Gastroesophageal sphincter (tissue), 4 donors: Measurements from ENCODE around the gene UMODL1. TPM values are rescaled to one million over a fixed set of nuclear protein-coding genes. Genes with fewer than 3 reads are reported as not detected.

Experiments used
- ATAC-seq: fragments of 150-250 bp; one replicate; pipeline ENCODE4 v1.9.1; 2016; ENCODE audit warnings: mild to moderate bottlenecking, moderate library complexity
- H3K27ac ChIP-seq, 4 donors: fragments of 200-600 bp; sonication (generic) in 3 of 4; 1 replicate in 3 of 4; 2 replicates in 1 of 4; pipeline ENCODE4 v1.5.1; 2016 to 2019
- H3K27me3 ChIP-seq: fragments of 200-600 bp; sonication (generic); one replicate; pipeline ENCODE4 v1.5.1; 2019
- H3K36me3 ChIP-seq, 2 donors: fragments of 200-600 bp; sonication (generic); one replicate each; pipeline ENCODE4 v1.5.1; 2019; ENCODE audit warnings: control low read depth in 1 of 2
- H3K4me1 ChIP-seq, 3 donors: fragments of 200-600 bp; sonication (generic); 1 replicate in 2 of 3; 2 replicates in 1 of 3; pipeline ENCODE4 v1.5.1; 2016 to 2019; ENCODE audit warnings: control low read depth in 2 of 3
- H3K4me3 ChIP-seq, 2 donors: fragments of 200-600 bp; sonication (generic); one replicate each; pipeline ENCODE4 v1.5.1; 2019; ENCODE audit warnings: mild to moderate bottlenecking in 1 of 2, moderate library complexity in 1 of 2
- H3K9me3 ChIP-seq, 3 donors: fragments of 200-600 bp; sonication (generic); one replicate each; pipeline ENCODE4 v1.5.1; 2017 to 2019; ENCODE audit warnings: control low read depth in 2 of 3
- CTCF ChIP-seq, 4 experiments: fragments of 200-600 bp in 2 of 4; fragments of 450-650 bp in 2 of 4; sonication (generic) in 1 of 4; IDR thresholded peaks; one replicate each; pipeline ENCODE4 v1.5.1; 2017 to 2019; ENCODE audit warnings: antibody characterized with exemption in 4 of 4, mild to moderate bottlenecking in 2 of 4, moderate library complexity in 2 of 4
- EP300 ChIP-seq: sonication (generic); formaldehyde crosslinking; IDR thresholded peaks from one replicate; pipeline ENCODE4 v1.6.1; 2017; ENCODE audit warnings: antibody characterized with exemption, mild to moderate bottlenecking
- POLR2A ChIP-seq, 2 donors: fragments of 450-650 bp; IDR thresholded peaks; one replicate each; pipeline ENCODE4 v1.6.1; 2017; ENCODE audit warnings: antibody characterized with exemption in 2 of 2, mild to moderate bottlenecking in 2 of 2, moderate library complexity in 1 of 2
- POLR2AphosphoS5 ChIP-seq: sonication (generic); formaldehyde crosslinking; IDR thresholded peaks from one replicate; pipeline ENCODE4 v1.6.1; 2017; ENCODE audit warnings: antibody characterized with exemption
- WGBS, 2 donors: methylation state at CpG; one replicate each; pipeline ENCODE4 v1.1.5; 2018; ENCODE audit warnings: low coverage in 1 of 2; 5-methylcytosine and 5-hydroxymethylcytosine counted together
- total RNA-seq, 4 donors: library from RNA; depleted of rRNA; stranded (reverse); fragments of >200 nt; gene quantifications; one replicate each; pipeline ENCODE4 v1.1.0, GENCODE V29; 2016

The UMODL1 gene
- total RNA-seq, 4 donors from 2014 or later: not detected

- TF ChIP-seq POLR2A (IDR thresholded peaks at IDR 0.05) (no peak), CTCF (IDR thresholded peaks at IDR 0.05) (no peak), POLR2AphosphoS5 (no peak), EP300 (no peak)
- H3K4me3 ChIP-seq: no peak overlapping the region
- 76 to 86% methylated on average over 9 to 13 of the region's 14 CpGs for WGBS, 2 donors
- H3K36me3 ChIP-seq: no peaks in the 10 kb centered on the region
- H3K9me3 ChIP-seq: no peaks in the 10 kb centered on the region
- H3K27ac ChIP-seq: no peak overlapping the region
- peaks cover 94% of the 10 kb centered on the region for H3K27me3 ChIP-seq
- no peak for ATAC-seq
- no peaks in the 10 kb centered on the region for H3K4me1 ChIP-seq
Observed at GRCh38 chr21:42123219-42123908, 52.2 kb downstream of the UMODL1 start.

- H3K27ac ChIP-seq: no peak overlapping the region
- no peaks in the 10 kb centered on the region for H3K9me3 ChIP-seq
- 100% methylated on average over 1 of the region's 13 CpGs; no CpG with 5 or more reads in 1 of the 2 donors for WGBS, 2 donors
- H3K4me3 ChIP-seq: no peak overlapping the region
- TF ChIP-seq POLR2A (IDR thresholded peaks at IDR 0.05) (no peak), POLR2AphosphoS5 (no peak), CTCF (IDR thresholded peaks at IDR 0.05) (no peak), EP300 (no peak)
- no peaks in the 10 kb centered on the region for H3K36me3 ChIP-seq
- no peak for ATAC-seq
- peaks cover 87% of the 10 kb centered on the region for H3K27me3 ChIP-seq
- H3K4me1 ChIP-seq: no peaks in the 10 kb centered on the region
Observed at GRCh38 chr21:42124081-42124480, 53.0 kb downstream of the UMODL1 start.

- no peak overlapping the region for H3K4me3 ChIP-seq
- H3K27ac ChIP-seq: no peak overlapping the region
- no peaks in the 10 kb centered on the region for H3K36me3 ChIP-seq
- no peak for ATAC-seq
- WGBS, 2 donors: 65% methylated on average over 7 of the region's 19 CpGs; no CpG with 5 or more reads in 1 of the 2 donors
- H3K27me3 ChIP-seq: peaks cover 77% of the 10 kb centered on the region
- H3K4me1 ChIP-seq: no peaks in the 10 kb centered on the region
- H3K9me3 ChIP-seq: no peaks in the 10 kb centered on the region
- no peak for TF ChIP-seq CTCF (IDR thresholded peaks at IDR 0.05)
- no peak for TF ChIP-seq POLR2A (IDR thresholded peaks at IDR 0.05)
- no peak for TF ChIP-seq POLR2AphosphoS5
- TF ChIP-seq EP300: no peak
Observed at GRCh38 chr21:42124826-42125570, 53.9 kb downstream of the UMODL1 start.

- WGBS, 2 donors: 67 to 79% methylated on average over 4 to 11 of the region's 29 CpGs
- no peak for ATAC-seq
- Histone ChIP-seq H3K27me3 (peaks cover 69% of the 10 kb centered on the region), H3K4me3 (no peak overlapping the region), H3K4me1 (no peaks in the 10 kb centered on the region), H3K36me3 (no peaks in the 10 kb centered on the region), H3K27ac (no peak overlapping the region), H3K9me3 (no peaks in the 10 kb centered on the region)
- no peak for TF ChIP-seq EP300
- TF ChIP-seq CTCF (IDR thresholded peaks at IDR 0.05): no peak
- no peak for TF ChIP-seq POLR2AphosphoS5
- TF ChIP-seq POLR2A (IDR thresholded peaks at IDR 0.05): no peak
Observed at GRCh38 chr21:42125571-42126544, 54.7 kb downstream of the UMODL1 start.
